NCI-H82 (cell line): ENCODE data around the gene NPBWR2.
A peak's percentile ranks its signal among the peaks of the same experiment; 100 is the strongest.

ENCODE experiments used
- DNase-seq: peaks from one replicate; lab custom pipeline; 2025; lab: John Stamatoyannopoulos, UW

Gene NPBWR2

DNA sequence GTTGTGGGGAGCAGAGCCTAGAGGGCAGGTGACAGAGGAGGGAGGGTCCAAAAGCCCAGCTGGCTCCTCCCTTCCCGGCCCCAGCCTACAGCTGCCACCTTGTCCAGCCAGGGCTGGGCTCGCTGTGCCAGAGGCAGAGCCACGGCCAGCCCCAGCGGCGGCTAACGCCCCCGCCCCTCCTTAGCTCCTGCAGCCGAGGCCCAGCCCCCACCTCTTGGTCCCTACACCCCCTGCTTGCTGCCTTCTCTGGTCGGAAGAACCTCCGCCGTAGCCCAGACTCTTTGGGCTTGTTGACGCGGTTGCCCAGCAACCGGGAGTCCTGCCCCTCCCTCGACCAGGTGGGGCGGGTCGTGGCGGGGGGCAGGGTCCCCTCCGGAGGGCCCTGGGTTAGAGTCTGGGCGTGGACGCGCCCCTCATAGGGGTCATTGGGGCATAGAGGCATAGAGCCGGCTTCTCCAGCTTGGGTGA, 22.6 kb downstream of the NPBWR2 start:
- peak; percentile 50 for DNase-seq

GRCh38 chr20:64083804-64084684, 23.3 kb downstream of the NPBWR2 start, which contains the start of gene LKAAEAR1:
TSS of gene LKAAEAR1 (minus strand) at chr20:64084398. CDS start at chr20:64084219, 179 bp downstream.
- DNase-seq = peak; percentile 50

DNA sequence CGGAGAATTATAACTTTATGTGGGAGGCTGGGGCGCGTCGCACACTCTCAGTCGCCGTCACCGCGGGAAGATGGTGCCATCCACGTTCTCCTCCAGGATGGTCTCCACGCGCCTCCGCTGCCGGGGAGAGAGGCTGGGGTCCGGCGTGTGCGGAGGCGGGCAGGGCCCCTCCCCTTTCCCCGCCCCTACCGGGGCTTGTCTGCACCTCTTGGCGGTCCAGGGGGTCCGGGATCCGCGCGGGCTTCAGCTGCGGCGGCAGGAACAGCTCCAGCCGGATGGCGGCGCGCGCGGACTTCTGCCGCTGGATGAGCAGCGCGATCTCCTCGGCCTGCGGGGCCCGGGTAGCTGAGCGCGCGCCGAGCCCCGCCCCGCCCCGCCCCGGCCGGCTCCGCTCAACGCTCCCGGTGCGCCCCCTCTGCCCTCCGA, 24.0 kb downstream of the NPBWR2 start:
- peak; percentile 93 for DNase-seq

DNA sequence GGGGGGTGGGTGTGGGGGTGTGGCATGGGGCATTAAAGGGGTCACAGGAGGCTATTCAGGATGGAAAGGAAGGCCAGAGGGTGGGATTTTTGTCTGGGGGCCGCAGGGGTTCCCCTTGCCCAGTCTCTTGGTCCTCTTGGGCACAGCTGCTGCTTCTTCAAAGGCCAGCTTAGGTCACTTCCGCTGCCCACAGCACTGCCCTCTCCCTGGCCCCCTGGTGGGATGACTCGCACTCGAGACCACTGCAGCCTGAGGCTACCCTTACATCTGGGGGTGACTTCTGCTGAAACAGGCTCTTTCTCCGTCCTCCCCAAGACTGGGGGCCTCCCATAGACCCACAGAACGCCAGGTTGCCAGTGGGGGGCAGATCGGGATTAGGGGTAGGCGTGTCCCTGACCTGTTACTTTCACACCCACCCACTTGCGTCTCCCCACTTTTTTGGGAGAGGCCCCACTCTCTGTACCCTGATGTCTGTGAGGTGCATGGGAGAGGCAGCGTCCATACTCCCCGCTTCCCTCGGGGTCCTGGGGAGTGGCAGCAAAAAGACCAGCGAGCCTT, 24.5 kb downstream of the NPBWR2 start:
- no peak for DNase-seq

- DNase-seq = no peak
These were observed 25.1 kb downstream of the NPBWR2 start for GRCh38 chr20:64082126-64082731.

GRCh38 chr20:64081624-64081964, 25.8 kb downstream of the NPBWR2 start:
- no peak for DNase-seq

GRCh38 chr20:64080813-64081623, 26.3 kb downstream of the NPBWR2 start:
- DNase-seq = no peak

DNA sequence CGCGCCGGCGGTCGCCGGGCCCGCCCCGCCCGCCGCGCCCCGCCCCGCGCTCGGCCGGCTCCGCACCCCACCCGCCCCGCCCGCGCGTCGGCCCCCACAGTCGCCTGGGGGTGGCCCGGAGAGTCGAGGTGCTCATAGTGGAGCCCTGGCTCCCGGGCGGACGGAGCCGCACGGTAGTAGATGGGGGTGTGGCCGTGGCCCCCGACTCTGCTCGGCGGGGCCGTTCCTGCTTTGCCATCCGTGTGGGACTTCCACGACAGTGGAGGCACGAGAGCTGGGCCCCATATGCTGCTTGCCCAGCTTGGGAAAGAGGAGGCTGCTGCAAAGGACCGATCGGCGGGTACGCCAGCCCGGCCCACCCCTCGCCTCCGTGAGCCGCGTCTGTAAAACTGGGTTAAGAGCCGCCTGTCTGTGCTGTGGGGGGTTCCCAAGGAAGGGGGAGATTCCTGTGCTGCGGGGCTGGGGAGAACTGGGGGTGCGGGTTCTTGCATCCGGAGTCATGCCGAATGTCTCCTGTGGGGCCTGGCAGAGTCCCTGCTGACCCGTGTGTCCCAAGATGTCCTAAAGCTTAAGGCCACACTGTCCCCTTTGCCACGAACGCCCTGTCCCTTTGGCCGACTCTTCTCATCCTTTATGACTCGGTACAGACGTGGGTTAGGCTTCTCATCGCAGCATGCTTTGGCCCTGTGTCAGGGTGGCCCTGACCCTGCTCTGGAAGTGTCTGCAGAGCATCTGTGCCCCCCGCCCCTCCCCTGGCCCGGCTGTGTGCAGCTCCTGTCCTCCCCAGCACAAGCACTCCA, 27.2 kb downstream of the NPBWR2 start, which contains the start of gene OPRL1:
Gene OPRL1, plus strand, starts transcription at position 70 of the 800 bp plus-strand sequence. CDS start 12,639 bp downstream, outside the sequence.
- DNase-seq = peak; percentile 64

DNA sequence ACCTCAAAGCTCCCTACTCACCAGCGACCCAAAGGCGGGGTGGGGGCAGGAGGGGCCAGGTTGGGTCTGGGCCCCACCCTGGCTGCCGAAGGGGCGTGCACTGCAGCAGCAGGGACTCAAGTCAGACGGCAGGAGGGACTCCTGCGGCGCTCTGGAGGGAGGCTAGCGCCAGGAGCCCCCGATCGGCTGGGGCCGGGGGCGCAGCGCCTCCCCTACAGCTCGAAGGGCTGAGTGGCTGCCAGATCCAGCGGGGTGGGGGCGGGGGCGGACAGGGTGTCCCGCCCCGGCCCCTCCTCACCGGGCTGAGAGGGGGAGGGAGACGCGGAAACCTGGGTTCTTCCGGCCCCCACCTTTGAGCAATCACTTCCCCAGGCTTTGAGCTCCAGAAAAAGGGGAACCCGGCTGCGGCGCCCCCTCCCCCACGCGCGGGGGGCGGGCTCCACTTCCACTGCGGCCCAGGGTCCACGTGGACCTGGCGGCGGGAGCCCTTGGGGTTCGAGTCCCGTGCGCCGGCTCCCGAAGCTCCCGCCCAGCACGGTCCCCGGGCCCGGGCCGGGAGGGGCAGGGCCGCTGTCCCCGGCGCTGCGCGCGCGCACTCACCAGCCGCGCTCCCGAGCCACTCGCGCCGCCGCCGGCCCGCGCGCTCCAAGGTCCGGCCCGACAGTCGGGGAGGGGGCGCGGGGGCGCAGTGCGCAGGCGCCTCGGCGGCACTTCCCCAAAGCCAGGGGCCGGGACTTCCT, 27.9 kb downstream of the NPBWR2 start, which contains the start of gene RGS19:
Gene RGS19, minus strand, starts transcription at position 246 of the 740 bp plus-strand sequence. CDS start 2,632 bp downstream, outside the sequence.
- peak; percentile 84 for DNase-seq

GRCh38 chr20:64078934-64079272, 28.5 kb downstream of the NPBWR2 start:
- no peak for DNase-seq

DNA sequence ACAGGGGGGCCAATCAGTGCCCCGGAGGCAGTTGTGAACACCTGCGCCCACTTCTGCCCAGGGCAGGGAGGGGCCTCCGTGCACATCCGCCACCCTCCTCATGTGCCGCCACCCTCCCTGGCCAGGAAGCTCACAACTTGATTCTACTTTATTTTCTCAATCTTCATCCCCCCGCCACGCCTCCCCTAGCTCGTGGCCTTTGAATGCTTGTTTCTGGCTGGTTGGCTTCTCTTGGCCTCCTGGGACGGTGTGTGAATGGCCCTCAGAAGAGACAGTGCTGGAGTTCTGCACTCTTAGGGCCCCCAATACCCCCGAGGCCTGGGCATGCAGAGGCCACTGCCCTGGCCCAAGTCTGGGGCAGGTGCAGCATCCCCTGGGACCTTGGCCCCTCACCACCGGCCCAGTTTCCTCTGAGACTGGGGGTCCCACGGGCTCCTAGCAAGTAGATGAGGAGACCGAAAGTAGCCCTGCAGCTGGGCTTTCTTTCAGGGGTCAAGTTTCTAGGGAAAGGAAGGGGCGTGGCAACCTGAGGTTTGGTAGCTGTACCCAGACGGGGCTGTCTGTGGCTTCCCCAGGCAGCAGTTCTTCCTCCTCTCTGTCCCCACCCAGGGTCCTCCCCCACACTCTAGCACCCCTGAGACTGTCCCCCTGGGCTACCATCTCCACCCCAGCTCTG, 29.4 kb downstream of the NPBWR2 start:
- no peak for DNase-seq

GRCh38 chr20:64077541-64077875, 29.9 kb downstream of the NPBWR2 start:
- no peak for DNase-seq

DNA sequence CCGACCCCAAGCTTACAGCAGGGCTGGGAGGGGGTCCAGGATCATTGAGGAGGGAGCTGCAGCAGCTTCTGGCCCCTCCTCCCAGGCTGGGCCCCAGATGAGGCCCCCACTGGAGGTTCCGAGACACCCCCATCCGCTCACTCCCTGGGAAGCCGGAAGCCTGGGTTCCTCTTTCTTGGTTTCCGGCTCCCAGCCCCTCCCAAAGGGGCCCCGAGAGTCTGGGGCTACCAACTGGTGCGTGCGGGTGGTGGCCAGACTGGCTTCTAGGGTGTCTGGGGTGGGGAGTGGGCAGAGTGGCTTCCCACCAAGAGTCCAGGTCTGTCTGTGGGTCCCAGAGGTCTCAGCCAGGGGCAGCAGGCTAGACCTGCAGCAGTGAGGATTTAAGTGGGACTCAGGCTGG, 30.3 kb downstream of the NPBWR2 start:
- no peak for DNase-seq

DNA sequence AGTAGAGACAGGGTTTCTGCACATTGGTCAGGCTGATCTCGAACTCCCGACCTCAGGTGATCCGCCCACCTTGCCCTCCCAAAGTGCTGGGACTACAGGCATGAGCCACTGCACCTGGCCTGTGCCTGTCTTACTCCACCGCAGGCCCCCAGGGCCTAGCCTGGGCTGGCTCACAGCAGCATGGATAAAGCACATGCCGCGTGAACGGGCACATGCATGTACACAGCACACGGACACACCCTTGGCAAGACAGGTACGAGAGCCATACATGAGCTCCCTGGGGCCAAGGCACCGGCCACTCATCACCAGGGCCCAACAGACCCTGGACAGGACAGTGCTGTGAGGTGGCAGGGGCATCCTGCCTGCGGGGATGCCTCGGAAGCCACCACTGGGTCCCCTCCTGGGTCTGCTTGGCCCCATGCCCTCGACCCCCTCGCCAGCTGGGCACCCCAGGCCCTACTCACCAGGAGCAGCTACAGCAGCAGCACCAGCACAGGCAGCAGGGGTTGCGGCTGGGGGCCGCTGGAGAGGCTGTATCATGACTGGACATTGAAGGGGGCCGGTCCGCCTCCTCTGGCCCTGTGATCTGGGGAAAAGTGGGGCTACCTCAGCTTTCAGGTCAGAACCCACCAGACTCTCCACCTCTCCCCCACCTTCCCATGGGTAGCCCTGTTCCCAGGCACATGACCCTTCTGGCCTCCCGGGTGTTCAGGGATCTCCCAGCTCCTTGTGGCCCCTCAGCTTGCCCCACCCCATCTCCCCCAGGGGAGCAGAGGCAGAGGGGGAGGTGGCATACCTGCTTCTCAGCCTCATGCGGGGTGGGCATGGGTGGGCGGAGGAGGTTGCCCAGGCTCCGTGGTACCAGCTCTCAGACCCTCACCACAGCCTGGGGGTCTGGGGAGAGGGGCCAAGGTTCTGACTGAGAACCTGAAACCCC, 31.0 kb downstream of the NPBWR2 start:
- no peak for DNase-seq

GRCh38 chr20:64075556-64075955, 31.8 kb downstream of the NPBWR2 start:
- no peak for DNase-seq

DNA sequence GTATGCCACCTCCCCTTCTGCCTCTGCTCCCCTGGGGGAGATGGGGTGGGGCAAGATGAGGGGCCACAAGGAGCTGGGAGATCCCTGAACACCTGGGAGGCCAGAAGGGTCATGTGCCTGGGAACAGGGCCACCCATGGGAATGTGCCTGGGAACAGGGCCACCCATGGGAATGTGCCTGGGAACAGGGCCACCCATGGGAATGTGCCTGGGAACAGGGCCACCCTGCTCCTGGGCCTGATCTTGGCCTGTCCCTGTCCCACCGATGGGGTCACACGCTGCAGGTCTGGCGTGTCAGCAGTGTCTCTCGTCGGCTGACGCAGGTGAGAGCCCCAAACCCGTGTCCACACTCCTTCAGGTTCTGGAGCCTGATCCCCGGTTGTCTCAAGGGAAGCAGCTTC, 32.4 kb downstream of the NPBWR2 start:
- no peak for DNase-seq

- no peak for DNase-seq
These were observed 33.1 kb downstream of the NPBWR2 start for GRCh38 chr20:64074184-64074789.

DNA sequence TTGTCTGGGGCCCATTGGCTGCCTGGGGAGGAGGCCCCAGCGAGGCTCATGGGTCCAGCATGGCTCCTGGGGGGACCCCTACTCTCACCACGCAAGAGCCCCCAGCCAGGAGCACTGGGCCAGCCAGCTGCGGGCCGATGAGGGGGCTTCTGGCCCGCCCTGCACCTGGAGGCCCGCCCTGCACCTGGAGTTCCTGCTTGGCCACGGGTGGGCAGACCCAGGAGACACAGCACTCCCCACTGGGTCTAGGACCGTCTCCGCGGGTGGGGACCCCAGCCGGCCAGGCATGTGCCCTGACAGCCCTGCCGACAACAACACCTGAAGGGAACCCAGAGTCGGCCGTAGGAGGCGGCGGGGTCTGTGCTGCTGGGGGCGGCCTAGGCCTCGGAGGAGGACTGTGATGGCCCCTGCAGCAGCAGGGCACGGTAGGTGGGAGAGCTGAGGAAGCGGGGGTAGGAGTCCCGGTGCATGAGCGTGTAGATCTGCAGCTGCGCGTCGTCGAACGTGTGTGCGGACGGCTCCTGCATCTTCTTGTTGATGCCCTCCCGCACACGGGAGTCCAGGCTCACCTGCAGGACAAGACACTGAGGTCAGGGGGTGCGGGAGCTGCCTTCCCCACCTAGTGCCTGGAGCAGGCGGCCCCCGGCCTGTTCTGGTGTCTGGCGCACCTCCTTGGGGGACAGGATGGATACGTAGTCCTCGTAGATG, 33.7 kb downstream of the NPBWR2 start:
- DNase-seq = no peak
